WTC11 (cell line): Measurements from ENCODE around the gene TSPAN18. TPM values are rescaled to one million over a fixed set of nuclear protein-coding genes. Genes with fewer than 3 reads are reported as not detected.

Experiments
- ATAC-seq: fragments of 200-7000 bp; cut with Tn5 transposase; 2 replicates; pipeline ENCODE4 v1.10.0; 2021; ENCODE audit warnings: mild to moderate bottlenecking, moderate library complexity
- CTCF ChIA-PET: fragments of 300-600 bp; sonication (Branson Sonifier 250); formaldehyde crosslinking; loops from one replicate; lab custom pipeline; 2021; ENCODE audit warnings: antibody characterized with exemption; lab: Charles Lee
- POLR2A ChIA-PET: fragments of 350-600 bp; sonication (Branson Sonifier 250); formaldehyde crosslinking; loops from one replicate; lab custom pipeline; 2021; ENCODE audit warnings: antibody characterized with exemption; lab: Charles Lee
- DNase-seq: peaks from one replicate; pipeline ENCODE4 v3.0.0; 2021; ENCODE audit warnings: low spot score
- H3K27ac Mint-ChIP-seq: 2 replicates; pipeline ENCODE4 v1.8.0; 2021; ENCODE audit warnings: mixed read lengths
- H3K27me3 Mint-ChIP-seq: 2 replicates; pipeline ENCODE4 v1.8.0; 2021; ENCODE audit warnings: low read depth, mild to moderate bottlenecking, moderate library complexity, mixed read lengths
- H3K36me3 Mint-ChIP-seq: 2 replicates; pipeline ENCODE4 v1.8.0; 2021; ENCODE audit warnings: mixed read lengths
- H3K4me1 Mint-ChIP-seq: 2 replicates; pipeline ENCODE4 v1.8.0; 2022; ENCODE audit warnings: mixed read lengths
- H3K4me3 Mint-ChIP-seq: 2 replicates; pipeline ENCODE4 v1.8.0; 2021; ENCODE audit warnings: mild to moderate bottlenecking, moderate library complexity, mixed read lengths
- H3K9me3 Mint-ChIP-seq: 2 replicates; pipeline ENCODE4 v1.8.0; 2021; ENCODE audit warnings: mixed read lengths
- ATF1 ChIP-seq: sonication (generic); formaldehyde crosslinking; IDR thresholded peaks from 2 replicates; pipeline ENCODE4 v1.8.1; 2023; ENCODE audit warnings: mild to moderate bottlenecking, moderate library complexity, missing genetic modification reagents
- GRHL2 ChIP-seq: fragments of 250-450 bp; sonication (Bioruptor Pico); IDR thresholded peaks from 2 replicates; pipeline ENCODE4 v1.8.0; 2022; ENCODE audit warnings: mild to moderate bottlenecking, moderate library complexity; ENCODE audit not compliant: insufficient replicate concordance, severe bottlenecking
- HMGA2 ChIP-seq: fragments of 250-450 bp; sonication (Bioruptor Pico); IDR thresholded peaks from 2 replicates; pipeline ENCODE4 v1.4.0; 2021; ENCODE audit warnings: mild to moderate bottlenecking, moderate library complexity
- JUN ChIP-seq: sonication (generic); formaldehyde crosslinking; IDR thresholded peaks from 2 replicates; pipeline ENCODE4 v1.8.0; 2023; ENCODE audit warnings: mild to moderate bottlenecking, missing genetic modification reagents
- MXD4 ChIP-seq: fragments of 250-450 bp; sonication (Bioruptor Pico); IDR thresholded peaks from 2 replicates; pipeline ENCODE4 v1.8.0; 2021; ENCODE audit warnings: mild to moderate bottlenecking, moderate library complexity, borderline replicate concordance
- SP1 ChIP-seq: sonication (generic); formaldehyde crosslinking; conservative IDR thresholded peaks from 2 replicates; pipeline ENCODE4 v1.8.1; 2022; ENCODE audit warnings: missing genetic modification reagents
- TCF7 ChIP-seq: sonication (generic); formaldehyde crosslinking; IDR thresholded peaks from 2 replicates; pipeline ENCODE4 v1.8.0; 2022; ENCODE audit warnings: mild to moderate bottlenecking, low read depth, missing genetic modification reagents, moderate library complexity
- TEAD1 ChIP-seq: sonication (generic); formaldehyde crosslinking; IDR thresholded peaks from 2 replicates; pipeline ENCODE4 v1.8.0; 2022; ENCODE audit warnings: mild to moderate bottlenecking, missing genetic modification reagents
- ZNF396 ChIP-seq: fragments of 250-450 bp; sonication (Bioruptor Pico); IDR thresholded peaks from 2 replicates; pipeline ENCODE4 v1.8.0; 2021; ENCODE audit warnings: mild to moderate bottlenecking, moderate library complexity, borderline replicate concordance
- ZNF423 ChIP-seq: fragments of 250-450 bp; sonication (Bioruptor Pico); IDR thresholded peaks from 2 replicates; pipeline ENCODE4 v2.1.2; 2022; ENCODE audit warnings: mild to moderate bottlenecking, moderate library complexity
- ZNF425 ChIP-seq: fragments of 250-450 bp; sonication (Bioruptor Pico); conservative IDR thresholded peaks from 2 replicates; pipeline ENCODE4 v1.9.0; 2021; ENCODE audit warnings: mild to moderate bottlenecking
- ZSCAN18 ChIP-seq: fragments of 250-450 bp; sonication (Bioruptor Pico); IDR thresholded peaks from 2 replicates; pipeline ENCODE4 v2.1.2; 2022; ENCODE audit warnings: mild to moderate bottlenecking, moderate library complexity
- total RNA-seq: library from RNA; stranded (reverse); gene quantifications from 3 replicates; pipeline ENCODE4 v1.2.3, GENCODE V29; 2021
- TF ChIP-seq, protein P1 (sequence below): fragments of 250-450 bp; sonication (Bioruptor Pico); IDR thresholded peaks from 2 replicates; pipeline ENCODE4 v1.9.0; 2021; ENCODE audit warnings: mild to moderate bottlenecking, borderline replicate concordance
- TF ChIP-seq, protein P2 (sequence below): sonication (generic); formaldehyde crosslinking; IDR thresholded peaks from 2 replicates; pipeline ENCODE4 v1.8.1; 2022; ENCODE audit warnings: mild to moderate bottlenecking, missing genetic modification reagents, moderate library complexity, borderline replicate concordance
- TF ChIP-seq, protein P3 (sequence below): sonication (generic); formaldehyde crosslinking; IDR thresholded peaks from 2 replicates; pipeline ENCODE4 v1.8.0; 2022; ENCODE audit warnings: mild to moderate bottlenecking, missing genetic modification reagents
- TF ChIP-seq, protein P4 (sequence below): fragments of 250-450 bp; sonication (Bioruptor Pico); IDR thresholded peaks from 2 replicates; pipeline ENCODE4 v1.9.0; 2021; ENCODE audit warnings: mild to moderate bottlenecking

Gene TSPAN18
- total RNA-seq, 1 experiment from 2014 or later = 44.7 TPM

DNA sequence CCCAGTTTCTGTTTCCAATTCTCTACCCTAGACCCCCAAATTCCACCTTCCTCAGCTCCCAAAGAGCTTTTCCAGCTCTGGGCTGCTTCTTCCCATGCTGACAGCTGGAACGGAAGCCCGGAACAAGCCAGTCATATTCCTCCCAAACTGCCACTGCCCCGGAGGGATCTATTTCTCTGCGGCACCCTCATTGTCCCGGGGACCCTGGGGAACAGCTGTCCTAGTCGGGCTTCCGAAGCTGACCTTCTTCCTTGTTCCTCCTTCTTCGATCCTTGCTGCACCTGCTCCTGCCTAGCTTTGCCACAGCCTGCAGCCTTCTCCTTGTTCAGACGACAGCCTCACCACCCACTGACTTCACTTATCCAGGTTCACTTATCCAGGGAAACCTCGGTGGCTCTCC, 105.7 kb downstream of the TSPAN18 start:
- peaks cover 14% of the 10 kb centered on the region for H3K9me3 Mint-ChIP-seq
- TF ChIP-seq, protein P1, sequence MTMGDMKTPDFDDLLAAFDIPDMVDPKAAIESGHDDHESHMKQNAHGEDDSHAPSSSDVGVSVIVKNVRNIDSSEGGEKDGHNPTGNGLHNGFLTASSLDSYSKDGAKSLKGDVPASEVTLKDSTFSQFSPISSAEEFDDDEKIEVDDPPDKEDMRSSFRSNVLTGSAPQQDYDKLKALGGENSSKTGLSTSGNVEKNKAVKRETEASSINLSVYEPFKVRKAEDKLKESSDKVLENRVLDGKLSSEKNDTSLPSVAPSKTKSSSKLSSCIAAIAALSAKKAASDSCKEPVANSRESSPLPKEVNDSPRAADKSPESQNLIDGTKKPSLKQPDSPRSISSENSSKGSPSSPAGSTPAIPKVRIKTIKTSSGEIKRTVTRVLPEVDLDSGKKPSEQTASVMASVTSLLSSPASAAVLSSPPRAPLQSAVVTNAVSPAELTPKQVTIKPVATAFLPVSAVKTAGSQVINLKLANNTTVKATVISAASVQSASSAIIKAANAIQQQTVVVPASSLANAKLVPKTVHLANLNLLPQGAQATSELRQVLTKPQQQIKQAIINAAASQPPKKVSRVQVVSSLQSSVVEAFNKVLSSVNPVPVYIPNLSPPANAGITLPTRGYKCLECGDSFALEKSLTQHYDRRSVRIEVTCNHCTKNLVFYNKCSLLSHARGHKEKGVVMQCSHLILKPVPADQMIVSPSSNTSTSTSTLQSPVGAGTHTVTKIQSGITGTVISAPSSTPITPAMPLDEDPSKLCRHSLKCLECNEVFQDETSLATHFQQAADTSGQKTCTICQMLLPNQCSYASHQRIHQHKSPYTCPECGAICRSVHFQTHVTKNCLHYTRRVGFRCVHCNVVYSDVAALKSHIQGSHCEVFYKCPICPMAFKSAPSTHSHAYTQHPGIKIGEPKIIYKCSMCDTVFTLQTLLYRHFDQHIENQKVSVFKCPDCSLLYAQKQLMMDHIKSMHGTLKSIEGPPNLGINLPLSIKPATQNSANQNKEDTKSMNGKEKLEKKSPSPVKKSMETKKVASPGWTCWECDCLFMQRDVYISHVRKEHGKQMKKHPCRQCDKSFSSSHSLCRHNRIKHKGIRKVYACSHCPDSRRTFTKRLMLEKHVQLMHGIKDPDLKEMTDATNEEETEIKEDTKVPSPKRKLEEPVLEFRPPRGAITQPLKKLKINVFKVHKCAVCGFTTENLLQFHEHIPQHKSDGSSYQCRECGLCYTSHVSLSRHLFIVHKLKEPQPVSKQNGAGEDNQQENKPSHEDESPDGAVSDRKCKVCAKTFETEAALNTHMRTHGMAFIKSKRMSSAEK (CRISPR knock-in tag) = no peak
- no peak for TF ChIP-seq JUN (CRISPR knock-in tag)
- TF ChIP-seq ATF1 = no peak
- no peak for TF ChIP-seq ZNF396 (CRISPR knock-in tag)
- TF ChIP-seq GRHL2 (CRISPR knock-in tag) = no peak
- TF ChIP-seq ZNF425 (CRISPR knock-in tag) = no peak
- no peak for TF ChIP-seq MXD4 (CRISPR knock-in tag)
- TF ChIP-seq SP1 (CRISPR knock-in tag) = no peak
- TF ChIP-seq ZNF423 (CRISPR knock-in tag) = no peak
- TF ChIP-seq, all 79 proteins: peak for 0
- DNase-seq = no peak
- no peak overlapping the region for H3K27ac Mint-ChIP-seq
- H3K36me3 Mint-ChIP-seq = peaks cover 14% of the 10 kb centered on the region
- POLR2A ChIA-PET = no interaction called here
- ATAC-seq = no peak
- peaks cover 3% of the 10 kb centered on the region; the same call in 1 of the 2 replicates for H3K27me3 Mint-ChIP-seq
- H3K4me1 Mint-ChIP-seq = peaks cover 54% of the 10 kb centered on the region
- no peak overlapping the region for H3K4me3 Mint-ChIP-seq
- CTCF ChIA-PET = interaction anchor here (1.8 kb wide), 1 partner anchor 9 kb away, joined by 11 read pairs; no protein-coding TSS in a partner anchor

DNA sequence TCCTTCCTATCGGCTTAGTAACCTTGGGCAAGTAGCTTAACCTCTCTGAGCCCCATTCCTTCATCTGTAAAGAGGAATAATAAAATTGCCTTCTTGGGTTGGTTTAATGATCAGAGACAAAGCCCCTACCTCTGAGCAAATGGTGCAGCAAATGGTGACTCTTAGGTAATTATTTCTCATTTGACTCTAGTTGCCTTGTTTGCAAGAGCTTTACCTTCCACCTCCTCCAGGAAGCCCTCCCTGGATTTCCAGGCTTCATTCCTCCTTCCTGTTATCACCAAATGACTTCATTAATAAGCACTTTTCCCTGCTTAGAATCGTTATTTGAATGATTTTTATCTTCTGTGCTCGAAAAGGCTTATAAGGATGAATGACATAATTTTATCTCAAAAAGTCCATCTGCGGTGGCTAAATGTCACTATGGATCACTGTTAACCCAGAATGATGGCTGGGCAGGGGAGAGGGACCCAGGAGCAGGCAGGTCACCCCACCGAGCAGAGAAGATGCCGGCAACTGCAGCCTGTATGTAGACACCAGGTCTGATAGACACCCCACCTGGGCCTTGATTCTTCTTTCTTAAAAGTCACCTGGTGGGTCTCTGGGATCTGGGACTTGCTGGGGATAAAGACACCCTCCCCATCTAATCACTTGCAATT, 106.6 kb downstream of the TSPAN18 start:
- CTCF ChIA-PET = interaction anchor here (1.0 to 3.7 kb wide), 7 partner anchors 9 to 276 kb away, joined by 3 to 36 read pairs (median 3); no protein-coding TSS in a partner anchor
- H3K4me3 Mint-ChIP-seq = no peak overlapping the region

More for the DNA sequence above, 106.6 kb downstream of the TSPAN18 start:
- DNase-seq = no peak
- H3K36me3 Mint-ChIP-seq = peaks cover 16% of the 10 kb centered on the region
- peaks cover 51% of the 10 kb centered on the region for H3K4me1 Mint-ChIP-seq
- H3K27me3 Mint-ChIP-seq = peaks cover 3% of the 10 kb centered on the region; the same call in 1 of the 2 replicates
- POLR2A ChIA-PET = interaction anchor here (0.6 to 1.3 kb wide), 4 partner anchors 9 to 1512 kb away, joined by 3 to 5 read pairs (median 4); no protein-coding TSS in a partner anchor
- no peak for TF ChIP-seq TCF7 (CRISPR knock-in tag)
- TF ChIP-seq, protein P2, sequence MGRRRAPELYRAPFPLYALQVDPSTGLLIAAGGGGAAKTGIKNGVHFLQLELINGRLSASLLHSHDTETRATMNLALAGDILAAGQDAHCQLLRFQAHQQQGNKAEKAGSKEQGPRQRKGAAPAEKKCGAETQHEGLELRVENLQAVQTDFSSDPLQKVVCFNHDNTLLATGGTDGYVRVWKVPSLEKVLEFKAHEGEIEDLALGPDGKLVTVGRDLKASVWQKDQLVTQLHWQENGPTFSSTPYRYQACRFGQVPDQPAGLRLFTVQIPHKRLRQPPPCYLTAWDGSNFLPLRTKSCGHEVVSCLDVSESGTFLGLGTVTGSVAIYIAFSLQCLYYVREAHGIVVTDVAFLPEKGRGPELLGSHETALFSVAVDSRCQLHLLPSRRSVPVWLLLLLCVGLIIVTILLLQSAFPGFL (CRISPR knock-in tag) = no peak
- TF ChIP-seq, protein P3, sequence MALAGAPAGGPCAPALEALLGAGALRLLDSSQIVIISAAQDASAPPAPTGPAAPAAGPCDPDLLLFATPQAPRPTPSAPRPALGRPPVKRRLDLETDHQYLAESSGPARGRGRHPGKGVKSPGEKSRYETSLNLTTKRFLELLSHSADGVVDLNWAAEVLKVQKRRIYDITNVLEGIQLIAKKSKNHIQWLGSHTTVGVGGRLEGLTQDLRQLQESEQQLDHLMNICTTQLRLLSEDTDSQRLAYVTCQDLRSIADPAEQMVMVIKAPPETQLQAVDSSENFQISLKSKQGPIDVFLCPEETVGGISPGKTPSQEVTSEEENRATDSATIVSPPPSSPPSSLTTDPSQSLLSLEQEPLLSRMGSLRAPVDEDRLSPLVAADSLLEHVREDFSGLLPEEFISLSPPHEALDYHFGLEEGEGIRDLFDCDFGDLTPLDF (CRISPR knock-in tag) = no peak
- TF ChIP-seq ZNF423 (CRISPR knock-in tag) = no peak
- TF ChIP-seq, protein P4, sequence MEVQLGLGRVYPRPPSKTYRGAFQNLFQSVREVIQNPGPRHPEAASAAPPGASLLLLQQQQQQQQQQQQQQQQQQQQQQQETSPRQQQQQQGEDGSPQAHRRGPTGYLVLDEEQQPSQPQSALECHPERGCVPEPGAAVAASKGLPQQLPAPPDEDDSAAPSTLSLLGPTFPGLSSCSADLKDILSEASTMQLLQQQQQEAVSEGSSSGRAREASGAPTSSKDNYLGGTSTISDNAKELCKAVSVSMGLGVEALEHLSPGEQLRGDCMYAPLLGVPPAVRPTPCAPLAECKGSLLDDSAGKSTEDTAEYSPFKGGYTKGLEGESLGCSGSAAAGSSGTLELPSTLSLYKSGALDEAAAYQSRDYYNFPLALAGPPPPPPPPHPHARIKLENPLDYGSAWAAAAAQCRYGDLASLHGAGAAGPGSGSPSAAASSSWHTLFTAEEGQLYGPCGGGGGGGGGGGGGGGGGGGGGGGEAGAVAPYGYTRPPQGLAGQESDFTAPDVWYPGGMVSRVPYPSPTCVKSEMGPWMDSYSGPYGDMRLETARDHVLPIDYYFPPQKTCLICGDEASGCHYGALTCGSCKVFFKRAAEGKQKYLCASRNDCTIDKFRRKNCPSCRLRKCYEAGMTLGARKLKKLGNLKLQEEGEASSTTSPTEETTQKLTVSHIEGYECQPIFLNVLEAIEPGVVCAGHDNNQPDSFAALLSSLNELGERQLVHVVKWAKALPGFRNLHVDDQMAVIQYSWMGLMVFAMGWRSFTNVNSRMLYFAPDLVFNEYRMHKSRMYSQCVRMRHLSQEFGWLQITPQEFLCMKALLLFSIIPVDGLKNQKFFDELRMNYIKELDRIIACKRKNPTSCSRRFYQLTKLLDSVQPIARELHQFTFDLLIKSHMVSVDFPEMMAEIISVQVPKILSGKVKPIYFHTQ (CRISPR knock-in tag) = no peak
- TF ChIP-seq HMGA2 (CRISPR knock-in tag) = no peak
- TF ChIP-seq TEAD1 (CRISPR knock-in tag) = no peak
- TF ChIP-seq ZSCAN18 (CRISPR knock-in tag) = no peak
- H3K9me3 Mint-ChIP-seq = peaks cover 14% of the 10 kb centered on the region
- no peak for ATAC-seq
- no peak overlapping the region for H3K27ac Mint-ChIP-seq
